Kasumi-1 (cell line): ENCODE measurements around the gene MARCHF10.

ENCODE experiments used
- DNase-seq, 2 experiments: peaks; one replicate each; lab custom pipeline; 2025; lab: John Stamatoyannopoulos, UW

Gene MARCHF10

DNA sequence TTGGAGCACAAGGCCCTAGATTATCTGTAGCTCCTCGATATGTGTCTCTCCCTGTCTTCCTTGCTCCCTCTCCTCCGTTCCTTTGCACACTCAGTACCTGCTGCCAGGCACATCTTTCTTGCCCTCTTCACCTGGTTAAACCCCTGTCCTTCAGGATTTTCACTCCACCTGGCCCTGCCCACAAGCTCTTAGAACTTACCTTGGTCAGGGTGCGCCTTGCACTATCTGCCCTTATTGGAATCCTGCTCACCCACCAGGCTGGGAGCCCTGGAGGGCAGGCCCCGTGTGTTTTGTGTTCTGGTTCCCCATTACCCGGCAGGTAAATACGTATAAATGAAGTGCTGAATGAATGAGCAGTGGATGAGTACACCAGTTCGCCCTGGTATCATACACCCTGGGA lies 54.6 kb downstream of the MARCHF10 start:
- DNase-seq: no peak

DNA sequence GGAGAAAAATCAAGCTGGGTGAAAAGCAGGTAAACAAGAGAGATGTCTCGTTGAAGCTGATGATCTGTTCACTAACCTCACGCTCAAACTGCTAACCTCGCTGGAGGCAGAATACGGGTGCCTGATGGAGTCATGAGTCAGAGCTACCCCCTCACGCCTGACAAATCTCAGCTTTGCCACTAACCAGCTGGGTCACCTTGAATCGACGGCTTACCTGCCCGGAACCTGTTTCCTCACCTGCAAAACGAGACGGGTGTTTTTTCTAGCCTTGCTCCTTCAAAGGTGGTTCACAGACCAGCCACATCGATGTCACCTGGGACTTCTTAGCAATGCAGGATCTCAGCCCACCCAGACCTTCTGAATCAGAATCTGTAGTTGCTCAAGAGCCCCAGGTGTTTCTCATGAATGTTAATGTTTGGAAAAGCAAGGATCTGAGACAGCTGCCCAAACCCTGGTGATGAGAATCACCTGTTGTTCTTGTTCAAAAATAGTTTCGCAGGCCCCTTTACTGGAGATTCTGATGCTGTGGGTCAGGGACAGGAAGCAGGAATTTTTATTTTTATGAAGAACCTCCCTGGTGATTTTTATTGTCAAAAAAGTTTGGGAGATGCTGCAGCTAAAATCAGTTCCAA lies 56.9 kb downstream of the MARCHF10 start:
- DNase-seq: no peak

DNA sequence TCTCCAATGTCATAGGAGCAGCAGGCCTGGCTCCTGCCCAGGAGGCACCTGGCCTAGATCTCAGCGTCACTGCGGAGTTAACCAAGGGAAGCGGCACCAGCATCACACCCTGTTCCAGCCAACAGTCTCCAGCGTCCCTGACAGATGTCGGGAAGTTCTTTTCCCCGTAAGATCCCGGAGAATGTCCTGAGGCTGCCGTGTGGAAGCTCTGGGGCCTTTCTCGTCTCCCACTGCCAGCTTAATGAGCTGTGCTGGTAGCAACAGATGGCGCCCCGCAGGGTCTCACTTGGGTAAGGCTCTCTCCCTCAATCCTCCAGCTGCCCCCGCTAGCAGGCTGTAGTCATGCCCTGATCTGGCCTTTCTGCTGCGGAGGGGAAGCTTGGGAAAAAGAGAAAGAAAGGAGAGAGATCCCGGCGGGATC lies 57.5 kb downstream of the MARCHF10 start:
- DNase-seq: no peak

DNA sequence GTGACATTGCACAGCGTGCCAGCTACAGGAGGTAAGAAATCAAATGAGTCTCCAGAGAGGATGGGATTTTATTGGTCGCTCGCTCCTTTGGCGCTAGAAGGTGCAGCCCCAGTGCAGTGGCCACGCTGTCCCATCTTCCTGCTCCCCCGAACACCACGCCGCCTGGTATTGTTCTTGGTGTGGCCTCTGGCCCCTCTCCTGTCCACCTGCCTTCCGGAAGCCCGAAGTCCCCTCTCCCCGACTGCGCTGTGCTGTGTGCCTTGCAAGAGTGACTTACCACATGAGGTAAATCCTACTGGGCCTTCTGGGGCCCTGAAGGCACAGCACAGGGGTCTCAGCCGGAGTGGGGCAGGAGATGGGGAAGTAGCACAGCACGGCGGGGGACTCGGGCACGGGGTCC lies 58.2 kb downstream of the MARCHF10 start:
- DNase-seq: no peak

- DNase-seq: no peak
Measured at GRCh38 chr17:62746941-62747340, 61.2 kb downstream of the MARCHF10 start.

- DNase-seq: no peak
Measured at GRCh38 chr17:62745806-62746205, 62.3 kb downstream of the MARCHF10 start.

DNA sequence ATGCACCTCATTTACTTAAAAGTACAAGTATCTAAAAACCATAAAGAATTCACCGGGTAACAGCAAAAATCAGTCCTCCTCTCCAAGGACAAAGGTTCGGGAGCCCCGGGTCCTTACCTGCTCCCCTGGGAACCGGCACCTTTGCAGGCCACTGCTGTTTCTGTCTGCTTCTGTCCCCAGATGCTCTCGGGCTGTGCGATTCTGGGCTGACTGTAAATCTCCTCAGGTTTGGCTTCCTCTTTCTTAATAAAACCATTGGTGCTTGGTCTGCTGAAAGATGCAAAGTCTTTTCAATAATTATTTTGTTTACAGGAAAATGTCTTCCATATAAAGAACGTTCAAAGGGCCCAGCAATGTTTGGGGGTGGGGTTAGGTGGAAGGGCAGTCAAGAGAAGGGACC lies 63.9 kb downstream of the MARCHF10 start:
- no peak for DNase-seq

DNA sequence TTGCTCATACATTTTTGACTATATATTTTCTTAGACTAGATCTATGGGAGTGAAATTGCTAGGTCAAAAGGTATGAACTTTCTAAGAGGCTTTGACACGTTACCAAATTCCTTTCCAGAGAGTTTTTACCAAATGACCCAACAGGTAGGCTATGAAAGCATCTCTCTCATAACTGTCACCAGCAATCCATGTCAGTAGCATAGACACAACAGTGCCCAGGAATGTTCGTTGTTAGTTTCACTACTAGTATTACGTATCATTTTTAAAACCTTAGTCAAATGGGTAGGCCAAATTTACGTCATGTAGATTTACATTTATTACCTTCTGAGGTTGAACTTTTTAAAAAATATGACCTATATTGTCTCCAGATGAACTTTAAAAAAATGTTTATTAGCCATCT lies 66.8 kb downstream of the MARCHF10 start:
- DNase-seq: no peak

DNA sequence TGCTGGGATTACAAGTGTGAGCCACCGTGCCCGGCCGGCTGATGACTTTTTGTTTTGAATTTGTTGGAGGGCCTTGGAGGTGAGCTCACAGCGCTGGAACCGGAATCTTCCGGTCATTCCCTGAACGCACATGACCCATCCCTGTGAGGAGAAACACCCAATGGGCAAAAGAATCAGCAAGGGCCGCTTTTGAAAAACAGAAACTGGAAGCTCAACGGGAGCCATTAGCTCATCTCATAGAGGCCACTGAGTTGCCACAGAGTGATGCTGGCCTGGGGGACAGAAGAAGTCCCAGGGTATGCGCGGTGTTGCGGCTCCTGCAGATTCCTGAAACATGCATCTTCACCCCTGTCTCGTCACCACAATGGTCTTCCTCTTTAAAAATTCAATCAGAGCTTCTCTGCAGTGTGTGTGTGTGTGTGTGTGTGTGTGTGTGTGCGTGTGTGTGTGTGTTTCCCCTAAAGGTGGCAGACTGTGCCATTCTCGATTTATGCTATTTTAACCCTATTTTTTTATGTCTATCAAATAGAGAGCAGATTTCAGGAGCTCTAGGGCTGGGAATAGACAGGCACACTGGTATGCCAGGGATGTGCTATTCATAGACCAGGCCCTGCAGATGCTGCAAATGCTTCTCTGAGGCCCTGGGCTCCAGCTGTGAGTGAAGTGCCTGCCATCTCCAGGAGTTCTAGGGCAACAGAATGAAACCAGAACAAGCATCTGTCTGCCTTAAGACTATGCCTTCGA lies 68.3 kb downstream of the MARCHF10 start:
- no peak for DNase-seq

DNA sequence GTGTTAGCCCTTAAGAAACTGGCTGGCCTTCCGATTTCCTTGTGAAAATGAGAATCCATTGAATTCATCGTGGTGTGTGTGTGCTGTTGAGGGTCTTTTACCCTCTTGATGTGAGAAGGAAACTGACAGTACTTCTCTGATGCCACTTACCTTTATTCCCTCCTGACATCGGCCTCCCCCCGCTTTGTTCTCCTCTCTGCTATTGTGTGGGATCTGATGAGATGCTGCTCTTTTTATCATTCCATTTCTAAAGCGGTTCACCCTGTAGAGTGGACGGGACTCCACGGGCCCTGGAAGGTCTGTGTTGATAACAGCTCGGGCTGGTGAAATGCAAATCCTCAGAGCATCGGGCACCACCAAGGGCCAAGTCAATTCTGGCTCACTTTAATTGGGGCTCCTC lies 69.8 kb downstream of the MARCHF10 start:
- DNase-seq: no peak

- no peak for DNase-seq
Measured at GRCh38 chr17:62737513-62737912, 70.6 kb downstream of the MARCHF10 start.

GRCh38 chr17:62735044-62735651 lies 73.0 kb downstream of the MARCHF10 start:
- no peak for DNase-seq

DNA sequence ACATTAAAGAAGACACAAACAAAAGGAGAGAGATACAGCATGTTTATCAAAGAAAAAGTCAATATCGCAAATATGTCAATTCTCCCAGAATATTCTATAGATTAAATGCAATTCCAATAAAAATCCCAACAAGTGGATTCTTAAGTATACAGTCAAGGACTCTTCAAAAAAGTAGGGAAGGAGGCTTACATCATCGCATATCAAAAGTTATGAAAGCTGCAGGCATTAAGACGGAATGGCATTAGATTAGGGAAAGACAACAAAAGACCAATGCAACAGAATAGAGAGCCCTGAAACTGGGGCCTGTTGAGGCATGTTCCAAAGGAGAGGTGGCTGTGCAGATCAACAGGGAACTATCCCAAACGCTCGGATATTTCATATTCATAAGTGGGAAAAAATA lies 76.0 kb downstream of the MARCHF10 start:
- DNase-seq: no peak

GRCh38 chr17:62727916-62728672 lies 80.0 kb downstream of the MARCHF10 start:
- DNase-seq: peak in 1 of 2 experiments; percentile 9

DNA sequence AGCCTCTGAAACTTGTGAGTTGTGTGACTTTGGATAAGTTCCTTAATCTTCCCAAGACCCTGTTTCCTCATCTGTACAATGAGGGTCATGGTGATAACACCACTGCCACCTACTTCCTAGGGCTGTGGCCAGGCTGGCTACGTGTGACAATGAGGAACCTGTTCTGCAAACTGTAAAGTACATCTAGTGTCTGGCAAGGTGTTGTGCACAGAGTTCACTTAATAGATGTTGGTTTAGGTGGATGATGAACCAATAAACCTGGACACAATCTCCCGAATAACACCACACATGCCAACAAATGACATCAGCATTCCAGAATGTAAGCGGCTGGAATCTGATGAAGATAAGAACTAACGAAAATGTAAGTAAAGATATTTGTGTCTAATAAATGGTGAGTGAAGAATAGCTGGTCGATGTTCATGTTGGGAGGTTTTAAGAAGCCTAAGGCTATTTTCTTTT lies 82.3 kb downstream of the MARCHF10 start:
- peak; percentile 14 to 32 for DNase-seq

DNA sequence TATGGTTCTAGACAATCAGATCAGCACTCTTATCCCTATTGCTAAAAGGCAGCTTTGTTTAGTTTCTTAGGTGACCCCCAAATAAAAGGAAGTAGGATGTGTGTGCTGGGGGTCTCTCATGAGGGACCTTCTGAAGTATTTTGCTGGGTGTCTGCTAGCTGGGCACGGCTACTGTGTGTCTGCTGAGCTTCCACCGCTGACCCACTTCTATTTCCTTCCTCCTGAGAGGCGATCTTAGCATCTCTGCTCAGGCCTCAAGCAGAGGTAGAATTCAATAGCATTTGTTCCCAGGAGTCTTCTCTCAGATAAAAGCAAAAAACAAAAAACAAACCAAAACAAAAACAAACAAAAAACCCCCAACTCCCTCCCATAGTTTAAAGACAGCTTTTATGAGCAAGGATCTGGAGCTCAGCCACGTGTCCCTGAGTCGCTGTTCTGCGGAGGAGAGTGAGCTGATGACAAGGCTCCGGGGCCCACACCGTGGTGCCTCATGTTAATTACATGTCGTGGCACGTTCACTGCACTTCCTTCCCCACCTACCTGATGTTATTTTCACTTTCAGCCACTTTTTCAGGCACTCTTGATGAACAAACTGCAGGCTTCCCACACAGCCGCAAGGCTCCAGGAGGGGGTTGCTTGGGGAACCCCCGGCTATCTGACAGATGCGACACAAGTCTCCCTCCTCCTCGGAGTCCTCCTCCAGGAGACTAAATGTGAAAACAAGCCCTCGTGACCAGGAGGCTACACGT lies 83.5 kb downstream of the MARCHF10 start:
- no peak for DNase-seq

DNA sequence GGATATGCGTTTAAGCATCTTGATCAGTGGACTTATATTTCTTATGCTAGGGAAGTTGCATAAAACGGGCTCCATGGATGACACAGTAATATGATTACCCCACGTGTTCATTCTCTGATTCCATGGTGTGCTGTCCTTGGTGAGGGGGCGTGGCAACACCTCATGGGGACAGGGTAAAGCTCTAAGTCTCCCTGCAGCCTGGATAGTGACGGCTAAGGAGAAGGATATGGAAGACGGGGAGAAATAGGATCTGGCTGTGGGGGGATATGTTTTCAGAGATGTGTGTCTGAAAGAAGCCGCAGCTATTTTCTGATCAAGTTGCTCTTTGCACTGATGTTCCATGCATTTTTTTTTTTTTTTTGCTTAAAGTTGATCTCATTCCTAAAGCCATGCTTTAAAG lies 84.3 kb downstream of the MARCHF10 start:
- no peak for DNase-seq

- no peak for DNase-seq
Measured at GRCh38 chr17:62722625-62723024, 85.5 kb downstream of the MARCHF10 start.

- peak; percentile 48 to 56 for DNase-seq
Measured at GRCh38 chr17:62720126-62720850, 87.8 kb downstream of the MARCHF10 start.

- no peak for DNase-seq
Measured at GRCh38 chr17:62719586-62719985, 88.5 kb downstream of the MARCHF10 start.

DNA sequence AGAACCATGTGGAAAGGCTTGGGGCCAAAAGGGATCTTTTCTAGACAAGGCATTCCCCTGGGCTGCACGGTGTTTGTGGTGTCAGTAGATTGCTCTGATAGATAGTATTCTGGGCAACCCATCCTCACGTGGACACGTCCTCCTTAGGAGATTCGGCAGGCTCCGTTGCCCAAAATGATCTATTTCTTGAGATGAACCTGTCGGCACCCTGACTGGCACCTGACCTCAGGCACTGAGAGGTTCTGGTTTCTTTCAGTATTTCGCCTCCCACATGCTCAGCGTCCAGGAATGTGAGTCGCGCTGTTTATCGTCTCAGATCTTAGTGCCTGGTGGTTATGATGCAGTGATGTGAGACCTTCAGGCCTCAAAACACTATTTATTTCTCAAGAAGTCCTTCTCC lies 89.7 kb downstream of the MARCHF10 start:
- DNase-seq: no peak
